Astrocyte of the spinal cord (primary cell): Measurements from ENCODE around the gene HIVEP3.
A peak's percentile ranks its signal among the peaks of the same experiment; 100 is the strongest.

Source experiments
- DNase-seq: peaks from one replicate; pipeline ENCODE4 v3.0.0; 2011; ENCODE audit warnings: low read depth, low spot score
- H3K4me3 ChIP-seq: 2 replicates; pipeline ENCODE4 v1.5.1; 2011; ENCODE audit warnings: low read depth, mild to moderate bottlenecking, low read length, moderate library complexity
- in situ Hi-C: cut with HindIII; loops from 2 replicates; pipeline ENCODE4 v1.10.0; 2017; ENCODE audit warnings: low sequenced_read_pairs
- TF ChIP-seq, protein P1 (sequence below): IDR thresholded peaks from 2 replicates; pipeline ENCODE4 v1.5.1; 2012; ENCODE audit warnings: low read depth, mild to moderate bottlenecking, low read length, inconsistent platforms

The HIVEP3 gene

DNA sequence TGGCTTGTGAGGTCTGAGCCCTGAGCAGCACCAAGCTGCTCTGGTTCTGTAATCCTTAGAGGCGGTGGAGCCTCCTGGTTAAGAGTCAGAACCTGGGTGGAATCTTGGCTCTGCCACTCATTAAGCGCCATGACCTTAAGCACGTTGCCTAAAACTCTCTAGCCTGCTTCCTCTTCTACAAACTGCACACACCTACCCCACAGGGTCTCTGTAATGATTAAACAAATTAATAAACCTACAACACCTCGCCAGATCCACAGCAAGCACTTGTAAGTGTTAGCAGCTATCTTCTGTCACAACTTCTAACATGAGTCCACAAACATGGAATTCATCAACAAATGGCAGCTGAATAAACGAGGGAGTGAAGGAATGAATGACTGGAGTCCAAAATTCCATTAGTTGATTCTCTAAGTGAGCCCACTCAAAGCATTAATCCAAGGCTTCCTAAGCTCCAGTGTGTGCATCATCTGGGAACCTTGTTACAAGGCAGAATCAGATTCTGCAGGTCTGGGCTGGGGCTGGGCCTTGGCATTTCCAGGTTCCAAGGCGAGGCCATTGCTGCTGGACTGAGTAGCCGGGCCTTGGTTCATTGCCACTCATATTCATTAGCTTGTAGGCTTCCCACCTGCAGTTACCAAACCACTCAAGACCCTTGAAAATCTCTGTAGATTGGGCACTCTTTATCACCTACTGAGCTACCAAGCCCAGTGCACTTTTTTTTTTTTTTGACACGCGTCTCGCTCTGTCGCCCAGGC lies 168.6 kb downstream of the HIVEP3 start:
- TF ChIP-seq, protein P1, sequence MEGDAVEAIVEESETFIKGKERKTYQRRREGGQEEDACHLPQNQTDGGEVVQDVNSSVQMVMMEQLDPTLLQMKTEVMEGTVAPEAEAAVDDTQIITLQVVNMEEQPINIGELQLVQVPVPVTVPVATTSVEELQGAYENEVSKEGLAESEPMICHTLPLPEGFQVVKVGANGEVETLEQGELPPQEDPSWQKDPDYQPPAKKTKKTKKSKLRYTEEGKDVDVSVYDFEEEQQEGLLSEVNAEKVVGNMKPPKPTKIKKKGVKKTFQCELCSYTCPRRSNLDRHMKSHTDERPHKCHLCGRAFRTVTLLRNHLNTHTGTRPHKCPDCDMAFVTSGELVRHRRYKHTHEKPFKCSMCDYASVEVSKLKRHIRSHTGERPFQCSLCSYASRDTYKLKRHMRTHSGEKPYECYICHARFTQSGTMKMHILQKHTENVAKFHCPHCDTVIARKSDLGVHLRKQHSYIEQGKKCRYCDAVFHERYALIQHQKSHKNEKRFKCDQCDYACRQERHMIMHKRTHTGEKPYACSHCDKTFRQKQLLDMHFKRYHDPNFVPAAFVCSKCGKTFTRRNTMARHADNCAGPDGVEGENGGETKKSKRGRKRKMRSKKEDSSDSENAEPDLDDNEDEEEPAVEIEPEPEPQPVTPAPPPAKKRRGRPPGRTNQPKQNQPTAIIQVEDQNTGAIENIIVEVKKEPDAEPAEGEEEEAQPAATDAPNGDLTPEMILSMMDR = no peak
- H3K4me3 ChIP-seq = no peak overlapping the region
- no peak for DNase-seq
- in situ Hi-C loops = no loop called here

DNA sequence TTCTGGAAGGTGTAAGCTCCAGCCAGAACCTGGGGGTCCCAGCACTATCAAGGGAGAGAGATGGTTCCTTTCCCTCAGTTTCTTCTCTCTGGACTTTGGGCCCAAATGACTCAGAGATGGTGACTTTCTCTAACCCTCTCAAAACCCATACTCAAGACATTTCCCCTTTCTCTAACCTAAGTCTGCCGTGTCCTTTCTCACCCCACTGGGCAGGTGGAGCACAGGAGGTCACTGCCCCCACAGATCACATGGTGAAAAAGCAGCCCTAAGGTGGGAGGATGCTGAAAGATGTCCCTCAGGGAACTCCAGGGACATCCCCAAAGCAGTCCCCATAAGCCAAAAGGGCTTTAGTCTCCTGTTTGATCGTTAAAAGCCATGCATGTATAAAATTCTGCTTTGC lies 173.7 kb downstream of the HIVEP3 start:
- no peak overlapping the region for H3K4me3 ChIP-seq
- no peak for DNase-seq
- in situ Hi-C loops = no loop called here
- TF ChIP-seq, protein P1 = no peak

DNA sequence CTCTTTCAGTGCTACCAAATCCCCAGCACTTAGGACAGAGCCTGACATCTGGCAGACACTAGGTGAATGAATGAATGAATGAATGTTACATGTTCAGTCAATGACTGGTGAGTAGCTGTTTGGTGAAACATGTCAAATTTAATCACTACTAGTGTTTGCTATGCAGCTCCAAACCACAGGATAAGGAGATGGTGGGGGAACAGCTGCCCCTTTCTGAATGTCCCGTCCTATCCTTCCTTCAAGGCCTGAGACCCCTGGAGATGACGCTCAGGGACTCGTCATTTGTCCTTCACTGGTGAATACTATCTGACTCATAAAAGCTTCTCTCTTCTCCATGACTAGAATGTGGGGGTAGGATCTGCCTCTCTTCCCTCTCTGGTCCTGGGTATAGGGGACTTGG lies 175.4 kb downstream of the HIVEP3 start:
- in situ Hi-C loops = no loop called here
- peak; percentile 66 for DNase-seq
- H3K4me3 ChIP-seq = no peak overlapping the region
- TF ChIP-seq, protein P1 = no peak

DNA sequence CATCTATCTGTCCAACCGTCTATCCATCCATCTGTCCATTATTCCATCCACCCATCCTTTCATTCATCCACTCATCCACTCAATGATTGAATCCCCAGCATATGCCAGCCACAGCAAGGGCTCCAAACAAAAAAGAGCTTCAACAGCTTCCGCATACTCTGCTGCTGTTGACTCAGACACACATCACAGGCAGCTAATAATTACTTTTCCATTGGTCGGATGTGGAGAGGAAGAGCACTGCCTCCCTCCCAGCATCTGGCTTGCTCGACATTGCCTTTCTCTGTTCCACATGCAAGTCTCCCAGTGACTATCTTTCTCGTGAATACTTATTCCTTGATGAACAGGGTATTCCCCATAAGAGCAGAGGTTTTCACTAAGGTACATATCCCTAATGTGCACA lies 176.5 kb downstream of the HIVEP3 start:
- TF ChIP-seq, protein P1 = no peak
- H3K4me3 ChIP-seq = no peak overlapping the region
- in situ Hi-C loops = no loop called here
- peak; percentile 84 for DNase-seq

DNA sequence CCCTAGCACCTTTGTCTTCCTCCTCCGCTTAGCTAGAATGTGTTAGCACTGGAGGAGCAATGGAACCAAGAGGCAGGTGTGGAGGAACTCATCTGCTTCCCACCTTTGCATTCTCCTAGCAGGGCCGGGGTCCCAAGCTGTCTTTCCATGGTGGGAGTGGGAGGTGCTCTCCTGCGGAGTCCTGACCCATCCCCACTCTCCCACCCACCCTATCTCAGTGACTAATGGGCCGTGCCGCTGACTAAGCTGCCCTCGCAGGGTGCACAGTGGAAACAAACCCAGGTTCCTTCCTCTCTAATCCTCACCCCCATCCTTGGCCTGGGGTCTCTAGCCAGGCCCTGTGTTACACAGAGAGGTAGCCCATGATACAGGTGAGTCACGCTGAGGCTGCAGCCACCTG lies 177.5 kb downstream of the HIVEP3 start:
- TF ChIP-seq, protein P1 = no peak
- DNase-seq = no peak
- in situ Hi-C loops = no loop called here
- no peak overlapping the region for H3K4me3 ChIP-seq

DNA sequence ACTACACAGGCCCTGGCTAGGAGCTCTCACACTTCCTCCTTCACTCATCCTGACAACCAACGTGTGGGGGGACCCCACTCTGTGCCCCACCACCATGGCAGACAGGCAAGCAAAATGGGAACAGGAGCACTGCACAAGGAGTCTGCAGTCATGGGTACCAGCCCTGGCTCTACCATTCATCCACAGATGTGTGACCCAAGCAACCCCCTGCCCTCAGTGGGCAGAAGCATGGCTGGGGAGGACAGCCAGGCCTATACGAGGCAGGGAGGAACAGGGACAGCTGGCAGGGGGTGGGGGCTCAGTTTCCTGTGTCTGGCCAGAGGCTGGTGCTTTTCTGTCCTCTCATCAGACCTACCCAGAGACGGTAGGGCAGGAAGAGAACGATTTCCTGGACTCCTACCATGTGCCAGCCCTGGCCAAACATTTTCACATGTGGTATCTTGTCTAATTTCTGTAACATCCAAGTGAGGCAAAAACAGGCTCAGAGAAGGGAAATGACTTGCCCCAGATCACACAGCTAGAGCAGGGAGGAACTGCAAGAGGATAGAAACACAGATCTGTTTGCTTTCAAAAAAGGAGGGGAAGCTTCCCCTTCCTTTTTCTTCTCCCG lies 178.0 kb downstream of the HIVEP3 start:
- in situ Hi-C loops = no loop called here
- TF ChIP-seq, protein P1 = no peak
- DNase-seq = no peak
- H3K4me3 ChIP-seq = no peak overlapping the region
